Right cardiac atrium (tissue), 5 donors: ENCODE data around the gene IL12RB1. TPM values are rescaled to one million over a fixed set of nuclear protein-coding genes. Genes with fewer than 3 reads are reported as not detected.
A peak's percentile ranks its signal among the peaks of the same experiment; 100 is the strongest.

Source experiments
- ATAC-seq, 2 donors: fragments of 200-7000 bp; cut with Tn5 transposase; one replicate each; pipeline versions ENCODE4 v1.8.0 to v1.9.1; 2020; ENCODE audit warnings: moderate library complexity in 2 of 2, mild to moderate bottlenecking in 1 of 2
- DNase-seq, 3 donors: peaks; one replicate each; pipeline ENCODE4 v3.0.0-alpha.2; 2020
- H3K27ac ChIP-seq: one replicate; pipeline ENCODE4 v1.5.1; 2013; ENCODE audit warnings: mild to moderate bottlenecking, low read length, control low read depth, moderate library complexity
- H3K27me3 ChIP-seq: one replicate; pipeline ENCODE4 v1.6.1; 2013; ENCODE audit not compliant: control insufficient read depth, insufficient read depth
- H3K4me1 ChIP-seq: one replicate; pipeline ENCODE4 v1.6.1; 2013; ENCODE audit warnings: low read length; ENCODE audit not compliant: control insufficient read depth, insufficient read depth
- H3K4me3 ChIP-seq: one replicate; pipeline ENCODE4 v1.5.1; 2013; ENCODE audit warnings: low read length, control low read depth
- H3K9me3 ChIP-seq: one replicate; pipeline ENCODE4 v1.6.1; 2013; ENCODE audit warnings: low read length; ENCODE audit not compliant: control insufficient read depth
- WGBS: extraction: QIAGEN DNeasy Blood & Tissue Kit; methylation state at CpG from one replicate; pipeline ENCODE4 v1.1.7; 2013; 5-methylcytosine and 5-hydroxymethylcytosine counted together
- intact Hi-C, 4 donors: fragments of 100-400 bp; cut with DNase I; formaldehyde crosslinking; loops; one replicate each; pipeline versions ENCODE4 v1.11.0 to v1.14.0; 2022 to 2023
- polyA plus RNA-seq: library from polyadenylated mRNA; stranded (reverse); fragments of 200-250 nt; gene quantifications from one replicate; pipeline ENCODE4 v1.2.3, GENCODE V29; 2013
- total RNA-seq, 4 donors: library from RNA; stranded (reverse); fragmentation: NEBNext Ultra II Directional; extraction: Animal tissue kit (Norgen Biotek cat#: 25700); gene quantifications; one replicate each; pipeline ENCODE4 v1.2.1, GENCODE V29; 2021
- donor health status: healthy with polysubstance abuse.
- donor health status: DM: no; HTN: yes; CAD: no.
- donor health status: DM: no; HTN: no; CAD: no.
- donor health status: DM: no; HTN: yes; CAD: no; lungs with severe emphysema.
- donor health status: DM: yes; HTN: yes; CAD: no.

The IL12RB1 gene
- total and polyA plus RNA-seq, 5 donors, result 0.32 to 1.6 (median 0.83) TPM

DNA sequence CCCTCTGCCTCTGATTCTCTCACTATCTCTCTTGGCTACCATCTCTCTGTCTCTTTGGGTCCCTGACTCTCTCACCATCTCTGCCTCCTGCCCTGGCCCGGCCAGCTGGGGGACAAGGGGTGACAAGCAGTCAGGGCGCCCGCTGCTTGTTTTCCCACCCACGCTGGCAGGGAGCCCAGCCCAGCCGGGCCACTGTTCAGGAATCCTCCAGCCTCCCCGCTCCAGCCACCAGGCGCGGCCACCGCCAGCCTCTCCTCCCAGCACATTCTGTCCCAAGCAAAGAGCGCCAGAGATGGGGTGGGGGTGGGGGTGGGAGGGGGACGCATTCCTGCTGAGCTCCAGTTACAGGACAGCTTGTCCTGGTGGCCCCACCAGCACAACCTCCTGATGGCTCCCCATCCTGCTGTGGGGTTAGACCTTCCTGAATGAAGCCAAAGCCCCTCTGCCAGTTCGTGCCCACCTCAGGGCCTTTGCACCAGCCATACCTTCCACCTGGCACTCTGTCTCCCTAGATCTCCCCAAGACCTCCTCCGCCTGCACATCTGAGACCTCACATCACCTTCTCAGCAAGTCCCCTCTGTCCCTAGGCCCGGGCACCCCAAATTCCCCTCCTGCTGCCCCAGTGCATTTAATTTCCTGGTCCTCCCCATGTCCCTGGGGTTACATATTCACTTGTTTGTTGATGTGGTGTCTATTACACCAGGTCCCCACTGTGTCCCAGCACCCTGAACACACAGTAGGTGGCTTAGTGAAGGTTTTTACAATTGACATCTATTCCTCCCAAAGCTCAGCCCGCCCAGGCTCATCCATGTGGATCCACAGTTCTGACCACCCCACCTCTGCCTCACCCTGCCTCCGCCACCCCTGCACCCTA, 66.3 kb downstream of the IL12RB1 start:
- H3K27me3 ChIP-seq, result no peaks in the 10 kb centered on the region
- H3K27ac ChIP-seq, result peak overlapping the region; percentile 99
- WGBS, result 27% methylated on average over 16 of the region's 16 CpGs
- H3K4me3 ChIP-seq, result no peak overlapping the region
- H3K9me3 ChIP-seq, result no peaks in the 10 kb centered on the region
- intact Hi-C loops, result no loop called here
- peak; percentile 70 to 81 for ATAC-seq
- peak; percentile 94 to 99 (median 97) for DNase-seq
- peaks cover 34% of the 10 kb centered on the region for H3K4me1 ChIP-seq

DNA sequence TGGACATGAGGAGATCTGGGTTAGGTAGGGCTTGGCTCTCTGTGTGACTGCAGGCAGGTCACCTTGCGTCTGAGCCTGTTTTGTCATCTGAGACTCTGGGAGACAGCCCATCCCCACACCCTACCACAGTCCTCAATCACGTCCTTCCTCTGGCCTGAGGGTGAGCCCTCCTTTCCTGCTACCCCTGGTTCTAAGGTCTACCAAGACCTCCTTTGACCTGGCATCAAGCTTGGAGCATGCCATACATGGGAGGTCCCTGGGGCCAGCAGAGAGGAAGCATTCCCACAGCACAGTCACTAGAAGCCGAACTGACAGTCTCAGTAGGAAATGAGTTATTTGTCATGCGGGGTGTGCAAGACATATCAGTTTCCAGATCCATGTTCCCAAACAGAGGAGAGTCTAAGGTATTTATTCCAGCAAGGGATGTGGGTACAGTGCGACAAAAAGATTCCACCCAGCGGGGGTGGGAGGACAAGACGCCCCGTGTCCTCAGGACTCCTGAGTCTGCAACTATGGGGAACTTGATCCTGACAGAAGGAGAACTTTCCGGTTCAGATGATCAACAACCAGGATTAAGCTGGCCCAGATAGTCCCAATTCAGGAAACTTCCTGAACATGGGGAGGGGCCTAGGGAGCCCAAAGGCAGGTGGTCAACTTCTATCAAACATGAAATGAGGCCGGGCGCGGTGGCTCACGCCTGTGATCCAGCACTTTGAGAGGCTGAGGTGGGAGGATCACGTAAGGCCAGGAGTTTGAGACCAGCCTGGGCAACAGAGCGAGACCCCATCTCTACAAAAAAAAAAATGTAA, 69.3 kb downstream of the IL12RB1 start:
- Histone ChIP-seq H3K9me3 (no peaks in the 10 kb centered on the region), H3K4me1 (peaks cover 28% of the 10 kb centered on the region), H3K27ac (peak overlapping the region; percentile 75), H3K4me3 (no peak overlapping the region), H3K27me3 (no peaks in the 10 kb centered on the region)
- 58% methylated on average over 15 of the region's 15 CpGs for WGBS
- DNase-seq, result peak in 2 of 3 donors; percentile 65 to 70
- ATAC-seq, result peak; percentile 32 to 71
- intact Hi-C loops, result no loop called here

DNA sequence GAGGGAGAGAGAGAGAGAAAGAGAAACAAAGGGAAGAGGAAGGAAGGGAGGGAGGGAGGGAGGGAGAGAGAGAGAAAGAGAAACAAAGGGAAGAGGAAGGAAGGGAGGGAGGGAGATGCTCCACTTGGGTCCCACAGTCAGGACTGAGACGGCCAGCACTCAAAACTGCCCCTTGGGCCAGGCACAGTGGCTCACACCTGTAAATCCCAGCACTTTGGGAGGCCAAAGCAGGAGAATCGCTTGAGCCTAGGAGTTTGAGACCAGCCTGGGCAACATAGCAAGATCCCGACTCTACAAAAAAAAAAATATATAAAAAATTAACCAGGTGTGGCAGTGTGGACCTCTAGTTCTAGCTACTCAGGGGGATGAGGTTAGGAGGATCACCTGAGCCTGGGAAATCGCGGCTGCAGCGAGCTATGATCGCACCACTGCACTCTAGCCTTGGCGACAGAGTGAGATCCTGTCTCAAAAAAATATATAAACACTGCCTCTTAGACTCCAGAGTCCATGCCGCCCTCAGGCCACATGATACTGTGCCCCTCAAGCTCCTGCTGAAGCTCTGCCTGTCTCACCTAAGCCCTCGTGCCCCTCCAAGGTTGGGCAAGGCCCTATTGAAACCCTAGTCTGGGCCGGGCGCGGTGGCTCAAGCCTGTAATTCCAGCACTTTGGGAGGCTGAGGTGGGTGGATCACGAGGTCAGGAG, 70.4 kb downstream of the IL12RB1 start:
- H3K4me3 ChIP-seq, result no peak overlapping the region
- ATAC-seq (no peak), DNase-seq (peak in 2 of 3 donors; percentile 28 to 36)
- peaks cover 19% of the 10 kb centered on the region for H3K4me1 ChIP-seq
- H3K27ac ChIP-seq, result peak overlapping the region; percentile 71
- intact Hi-C loops, result no loop called here
- WGBS, result 90% methylated on average over 14 of the region's 14 CpGs
- H3K9me3 ChIP-seq, result no peaks in the 10 kb centered on the region
- H3K27me3 ChIP-seq, result no peaks in the 10 kb centered on the region

DNA sequence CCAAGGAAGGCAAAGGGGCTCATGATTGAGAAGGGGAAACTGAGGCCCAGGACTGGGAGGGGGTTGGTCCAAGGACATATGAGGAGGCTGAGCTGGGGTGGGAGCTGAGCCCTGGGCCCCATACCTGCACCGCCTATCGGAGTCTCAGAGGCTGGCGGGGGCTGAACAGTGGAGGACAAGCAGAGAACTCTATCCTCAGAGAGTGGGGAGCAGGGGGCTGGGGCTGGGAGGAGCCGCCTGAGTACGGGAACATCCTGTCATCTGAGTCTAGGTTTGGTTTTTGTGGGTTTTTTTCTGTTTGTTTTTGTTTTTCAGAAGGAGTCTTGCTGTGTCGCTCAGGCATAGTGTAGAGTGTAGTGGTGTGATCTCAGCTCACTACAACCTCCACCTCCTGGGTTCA, 72.5 kb downstream of the IL12RB1 start:
- 82% methylated on average over 6 of the region's 6 CpGs for WGBS
- DNase-seq (peak in 2 of 3 donors; percentile 51 to 54), ATAC-seq (no peak)
- Histone ChIP-seq H3K4me1 (peaks cover 10% of the 10 kb centered on the region), H3K4me3 (no peak overlapping the region), H3K27me3 (no peaks in the 10 kb centered on the region), H3K9me3 (no peaks in the 10 kb centered on the region), H3K27ac (no peak overlapping the region)
- intact Hi-C loops, result no loop called here

DNA sequence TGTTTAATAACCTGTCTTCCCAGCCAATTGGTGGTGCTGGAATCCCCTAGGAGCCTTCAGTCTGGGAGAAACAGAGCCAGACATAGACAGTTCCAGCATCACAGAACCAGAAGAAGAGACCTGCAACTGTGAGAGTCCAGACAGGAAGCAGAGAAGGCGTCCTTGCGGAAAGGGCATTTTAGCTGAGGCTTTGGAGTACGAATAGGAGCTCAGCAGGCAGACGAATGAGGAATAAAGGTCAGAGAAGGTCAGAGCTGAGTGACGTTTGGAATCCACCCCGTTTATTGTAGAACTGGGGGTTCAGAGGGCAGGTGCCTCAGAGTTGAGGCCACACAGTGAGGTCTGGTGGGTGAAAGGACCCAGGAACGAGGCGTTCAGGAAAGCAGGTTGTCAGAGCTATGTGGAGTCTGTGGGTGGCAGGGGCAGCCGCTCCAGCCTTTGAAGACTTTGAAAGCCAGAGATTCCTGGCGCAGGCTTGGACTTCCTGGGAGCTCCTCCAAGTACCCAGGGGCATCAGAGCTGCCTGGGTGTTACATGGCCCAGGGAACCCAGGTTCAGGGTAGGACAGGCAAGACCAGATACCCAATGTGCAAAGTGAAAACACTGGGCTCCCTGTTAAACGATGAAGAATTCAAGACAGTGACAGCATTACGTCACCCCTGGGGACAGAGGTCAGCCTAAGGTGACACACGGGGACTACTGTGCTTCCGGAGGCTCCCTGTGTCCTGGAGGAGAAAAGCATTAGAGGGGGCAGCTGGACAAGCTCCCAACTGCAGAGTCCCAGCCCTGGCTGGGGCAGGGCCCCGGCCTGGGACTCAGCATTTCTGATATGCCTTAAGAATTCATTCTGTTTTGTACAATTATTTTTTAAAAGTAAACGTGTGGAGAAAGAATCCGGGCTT, 73.3 kb downstream of the IL12RB1 start:
- intact Hi-C loops, result no loop called here
- peak in 2 of 3 donors; percentile 59 to 60 for DNase-seq
- H3K27ac ChIP-seq, result peak overlapping the region; percentile 40
- H3K4me1 ChIP-seq, result peaks cover 10% of the 10 kb centered on the region
- H3K27me3 ChIP-seq, result no peaks in the 10 kb centered on the region
- peak; percentile 3 to 7 for ATAC-seq
- WGBS, result 63% methylated on average over 17 of the region's 17 CpGs
- H3K9me3 ChIP-seq, result no peaks in the 10 kb centered on the region
- H3K4me3 ChIP-seq, result no peak overlapping the region

DNA sequence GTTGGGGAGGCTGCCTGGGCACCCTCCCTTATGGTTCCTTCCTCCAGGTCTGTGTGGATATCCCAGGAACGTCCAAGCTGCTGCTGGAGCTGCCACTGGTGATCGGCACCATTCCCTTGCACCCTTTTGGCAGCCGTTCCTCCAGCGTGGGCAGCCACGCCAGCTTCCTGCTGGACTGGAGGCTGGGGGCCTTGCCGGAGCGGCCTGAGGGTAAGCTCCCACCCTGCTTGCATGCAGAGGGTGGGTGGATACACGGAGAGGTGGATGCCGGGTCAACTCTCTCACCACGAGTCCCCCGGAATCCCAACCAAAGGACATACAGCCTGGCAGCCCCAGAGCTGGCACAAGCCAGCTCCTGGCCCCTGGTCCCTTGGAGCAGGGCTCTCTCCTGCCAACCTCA, 76.6 kb downstream of the IL12RB1 start:
- intact Hi-C loops, result no loop called here
- Histone ChIP-seq H3K27me3 (no peaks in the 10 kb centered on the region), H3K4me3 (no peak overlapping the region), H3K9me3 (no peaks in the 10 kb centered on the region), H3K27ac (no peak overlapping the region), H3K4me1 (no peaks in the 10 kb centered on the region)
- 83% methylated on average over 11 of the region's 11 CpGs for WGBS
- ATAC-seq (no peak), DNase-seq (peak in 1 of 3 donors; percentile 40)

DNA sequence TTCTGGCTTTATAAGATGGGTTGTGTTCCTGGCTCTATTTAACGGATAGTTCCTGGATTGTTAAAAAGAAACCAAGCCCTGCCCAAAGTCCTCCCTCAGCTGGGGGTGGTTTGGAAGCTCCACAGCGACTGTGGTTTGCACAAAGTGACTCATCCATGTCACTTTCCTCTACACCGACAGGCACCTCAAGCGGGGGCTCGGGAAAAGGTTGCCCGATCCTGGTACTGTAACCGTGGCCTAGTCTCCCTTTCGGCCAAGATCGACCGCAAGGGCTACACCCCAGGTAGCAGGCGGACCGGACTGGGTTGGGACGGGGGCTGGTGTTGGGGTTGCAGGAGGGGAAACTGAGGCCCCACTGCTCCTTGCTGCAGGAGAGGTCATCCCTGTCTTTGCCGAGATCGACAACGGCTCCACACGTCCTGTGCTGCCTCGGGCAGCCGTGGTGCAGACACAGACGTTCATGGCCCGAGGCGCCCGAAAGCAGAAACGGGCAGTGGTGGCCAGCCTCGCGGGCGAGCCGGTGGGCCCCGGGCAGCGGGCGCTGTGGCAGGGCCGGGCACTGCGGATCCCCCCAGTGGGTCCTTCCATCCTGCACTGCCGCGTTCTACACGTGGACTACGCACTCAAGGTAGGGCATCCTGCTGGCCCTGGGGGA, 77.2 kb downstream of the IL12RB1 start:
- H3K4me1 ChIP-seq, result no peaks in the 10 kb centered on the region
- peak overlapping the region; percentile 50 for H3K4me3 ChIP-seq
- ATAC-seq, result no peak
- no peaks in the 10 kb centered on the region for H3K27me3 ChIP-seq
- H3K9me3 ChIP-seq, result no peaks in the 10 kb centered on the region
- H3K27ac ChIP-seq, result no peak overlapping the region
- intact Hi-C loops, result no loop called here
- DNase-seq, result peak in 1 of 3 donors; percentile 47
- WGBS, result 92% methylated on average over 37 of the region's 37 CpGs

Other genes starting within 250 kb of the IL12RB1 start
- 1 to 10 TPM; 1.6 to 5.3 (median 4.0) TPM for gene JAK3, start 239.0 kb downstream of the IL12RB1 start, total RNA-seq
- 2.2 TPM for gene JAK3, start 239.0 kb downstream of the IL12RB1 start, polyA plus RNA-seq
- 1,000 to 10,000 TPM in 1 of 4 donors, 100 to 1,000 TPM in 3; 850 to 1,097 (median 916) TPM for gene RPL18A, start 227.0 kb downstream of the IL12RB1 start, total RNA-seq
- 998 TPM for gene RPL18A, start 227.0 kb downstream of the IL12RB1 start, polyA plus RNA-seq
- gene SLC5A5, start 215.0 kb downstream of the IL12RB1 start, total RNA-seq, result not detected
- gene SLC5A5, start 215.0 kb downstream of the IL12RB1 start, polyA plus RNA-seq, result not detected
- gene CCDC124, start 153.9 kb downstream of the IL12RB1 start, total RNA-seq, result 10 to 100 TPM; 76.1 to 87.6 (median 78.8) TPM
- 136 TPM for gene CCDC124, start 153.9 kb downstream of the IL12RB1 start, polyA plus RNA-seq
- gene KCNN1, start 119.8 kb downstream of the IL12RB1 start, total RNA-seq, result 1 to 10 TPM in 3 of 4 donors, under 1 TPM in 1; 0.84 to 1.9 (median 1.4) TPM
- gene KCNN1, start 119.8 kb downstream of the IL12RB1 start, polyA plus RNA-seq, result 3.0 TPM
- 10 to 100 TPM; 14.2 to 20.5 (median 18.0) TPM for gene ARRDC2, start 78.8 kb downstream of the IL12RB1 start, total RNA-seq
- gene ARRDC2, start 78.8 kb downstream of the IL12RB1 start, polyA plus RNA-seq, result 24.7 TPM
- 1 to 10 TPM; 5.1 to 6.9 (median 6.5) TPM for gene MAST3, start 10.8 kb upstream of the IL12RB1 start, total RNA-seq
- 2.6 TPM for gene MAST3, start 10.8 kb upstream of the IL12RB1 start, polyA plus RNA-seq
- 10 to 100 TPM; 21.3 to 30.1 (median 26.4) TPM for gene PIK3R2, start 66.2 kb upstream of the IL12RB1 start, total RNA-seq
- 7.1 TPM for gene PIK3R2, start 66.2 kb upstream of the IL12RB1 start, polyA plus RNA-seq
- gene IFI30, start 86.9 kb upstream of the IL12RB1 start, total RNA-seq, result 10 to 100 TPM; 21.8 to 47.4 (median 35.9) TPM
- 10.1 TPM for gene IFI30, start 86.9 kb upstream of the IL12RB1 start, polyA plus RNA-seq
- gene MPV17L2, start 106.3 kb upstream of the IL12RB1 start, total RNA-seq, result 10 to 100 TPM in 2 of 4 donors, 1 to 10 TPM in 2; 8.0 to 12.0 (median 10.0) TPM
- gene MPV17L2, start 106.3 kb upstream of the IL12RB1 start, polyA plus RNA-seq, result 19.5 TPM
- 10 to 100 TPM; 23.1 to 41.5 (median 29.5) TPM for gene RAB3A, start 117.1 kb upstream of the IL12RB1 start, total RNA-seq
- gene RAB3A, start 117.1 kb upstream of the IL12RB1 start, polyA plus RNA-seq, result 29.1 TPM
- 1 to 10 TPM in 2 of 4 donors, under 1 TPM in 2; 0.47 to 1.6 (median 0.97) TPM for gene PDE4C, start 139.5 kb upstream of the IL12RB1 start, total RNA-seq
- 2.8 TPM for gene PDE4C, start 139.5 kb upstream of the IL12RB1 start, polyA plus RNA-seq
- 1 to 10 TPM in 2 of 4 donors, under 1 TPM in 2; 0.65 to 1.4 (median 1.1) TPM for gene IQCN, start 187.5 kb upstream of the IL12RB1 start, total RNA-seq
- gene IQCN, start 187.5 kb upstream of the IL12RB1 start, polyA plus RNA-seq, result 5.3 TPM
- 100 to 1,000 TPM; 117 to 229 (median 122) TPM for gene JUND, start 194.7 kb upstream of the IL12RB1 start, total RNA-seq
- gene JUND, start 194.7 kb upstream of the IL12RB1 start, polyA plus RNA-seq, result 233 TPM
- 10 to 100 TPM; 55.6 to 77.2 (median 64.8) TPM for gene LSM4, start 236.1 kb upstream of the IL12RB1 start, total RNA-seq
- gene LSM4, start 236.1 kb upstream of the IL12RB1 start, polyA plus RNA-seq, result 131 TPM